HEK293 (cell line): ENCODE data around the gene GNB1.

Experiments
- CTCF ChIP-seq: fragments of 450-650 bp; formaldehyde crosslinking; IDR thresholded peaks from 2 replicates; pipeline ENCODE4 v1.5.1; 2016; ENCODE audit warnings: missing biosample characterization, missing genetic modification characterization
- GLI2 ChIP-seq: fragments of 450-650 bp; formaldehyde crosslinking; IDR thresholded peaks from 2 replicates; pipeline ENCODE4; 2017; ENCODE audit warnings: missing biosample characterization, missing genetic modification characterization, low read depth, borderline replicate concordance
- KLF16 ChIP-seq: fragments of 450-650 bp; formaldehyde crosslinking; IDR thresholded peaks from 2 replicates; pipeline ENCODE4 v1.5.1; 2017; ENCODE audit warnings: missing biosample characterization, missing genetic modification characterization
- MEIS1 ChIP-seq: sonication (generic); formaldehyde crosslinking; IDR thresholded peaks from 2 replicates; pipeline ENCODE4 v1.8.1; 2022; ENCODE audit warnings: missing genetic modification reagents, mild to moderate bottlenecking, borderline replicate concordance
- PRDM4 ChIP-seq: fragments of 450-650 bp; formaldehyde crosslinking; IDR thresholded peaks from 2 replicates; pipeline ENCODE4 v1.5.1; 2017; ENCODE audit warnings: missing biosample characterization, missing genetic modification characterization
- REPIN1 ChIP-seq: fragments of 450-650 bp; formaldehyde crosslinking; IDR thresholded peaks from 2 replicates; pipeline ENCODE4 v1.5.1; 2017; ENCODE audit warnings: missing biosample characterization, missing genetic modification characterization, low read depth
- REST ChIP-seq: fragments of 450-650 bp; formaldehyde crosslinking; IDR thresholded peaks from 2 replicates; pipeline ENCODE4 v1.5.1; 2016; ENCODE audit warnings: missing biosample characterization, missing genetic modification characterization
- SP7 ChIP-seq: fragments of 450-650 bp; formaldehyde crosslinking; IDR thresholded peaks from 2 replicates; pipeline ENCODE4 v1.5.1; 2016; ENCODE audit warnings: missing biosample characterization, missing genetic modification characterization
- ZBTB7A ChIP-seq: fragments of 450-650 bp; formaldehyde crosslinking; IDR thresholded peaks from 2 replicates; pipeline ENCODE4 v1.5.1; 2016; ENCODE audit warnings: low read depth, missing biosample characterization, missing genetic modification characterization
- ZNF174 ChIP-seq: fragments of 450-650 bp; formaldehyde crosslinking; IDR thresholded peaks from 2 replicates; pipeline ENCODE4 v1.5.0; 2017; ENCODE audit warnings: missing biosample characterization, mild to moderate bottlenecking, missing genetic modification characterization
- ZNF202 ChIP-seq: fragments of 450-650 bp; formaldehyde crosslinking; IDR thresholded peaks from 2 replicates; pipeline ENCODE4 v1.5.1; 2016; ENCODE audit warnings: missing biosample characterization, missing genetic modification characterization, borderline replicate concordance
- ZNF24 ChIP-seq: fragments of 450-650 bp; formaldehyde crosslinking; IDR thresholded peaks from 2 replicates; pipeline ENCODE4 v1.5.1; 2016; ENCODE audit warnings: missing biosample characterization, missing genetic modification characterization
- ZNF280C ChIP-seq: fragments of 450-650 bp; formaldehyde crosslinking; IDR thresholded peaks from 2 replicates; pipeline ENCODE4 v1.5.1; 2016; ENCODE audit warnings: missing biosample characterization, missing genetic modification characterization
- ZNF549 ChIP-seq: fragments of 450-650 bp; IDR thresholded peaks from 2 replicates; pipeline ENCODE4 v1.5.1; 2018; ENCODE audit warnings: missing biosample characterization, missing genetic modification characterization, mild to moderate bottlenecking, inconsistent platforms, moderate library complexity

- no peak for TF ChIP-seq CTCF (tag by site-specific recombination)
- no peak for TF ChIP-seq ZNF174 (tag by site-specific recombination)
- TF ChIP-seq ZNF202 (tag by site-specific recombination), result no peak
- no peak for TF ChIP-seq REST (tag by site-specific recombination)
- no peak for TF ChIP-seq SP7
- TF ChIP-seq ZBTB7A, result no peak
- no peak for TF ChIP-seq GLI2
- no peak for TF ChIP-seq KLF16 (tag by site-specific recombination)
- TF ChIP-seq REPIN1 (tag by site-specific recombination), result no peak
- no peak for TF ChIP-seq ZNF549 (tag by site-specific recombination)
- TF ChIP-seq MEIS1 (CRISPR knock-in tag), result no peak
- no peak for TF ChIP-seq ZNF24
- TF ChIP-seq PRDM4 (tag by site-specific recombination), result no peak
- TF ChIP-seq ZNF280C (tag by site-specific recombination), result no peak
Measured at GRCh38 chr1:1890506-1891348, at the start of gene GNB1.
